Cardiac muscle cell (in vitro differentiated cells and primary cell): ENCODE measurements around the gene ERFE. TPM values are rescaled to one million over a fixed set of nuclear protein-coding genes. Genes with fewer than 3 reads are reported as not detected.

ENCODE experiments used
- DNase-seq, 2 donors: peaks; one replicate each; pipeline versions ENCODE4 v3.0.0 to v3.0.0-alpha.2; 2010 to 2017; ENCODE audit warnings: low read depth in 1 of 2, low spot score in 1 of 2
- H3K27ac ChIP-seq: fragments of 200-600 bp; sonication (generic); 2 replicates; pipeline ENCODE4 v1.5.1; 2016
- H3K27me3 ChIP-seq: fragments of 200-600 bp; sonication (generic); 2 replicates; pipeline ENCODE4 v1.6.0; 2016; ENCODE audit warnings: control low read depth
- H3K36me3 ChIP-seq: fragments of 200-600 bp; sonication (generic); 2 replicates; pipeline ENCODE4 v1.5.1; 2016; ENCODE audit warnings: control low read depth
- H3K4me1 ChIP-seq: fragments of 200-600 bp; sonication (generic); 2 replicates; pipeline ENCODE4 v1.8.1; 2017; ENCODE audit warnings: low read depth, mild to moderate bottlenecking, mixed run types
- H3K4me3 ChIP-seq: fragments of 200-600 bp; sonication (generic); 2 replicates; pipeline ENCODE4 v1.5.1; 2016; ENCODE audit warnings: mild to moderate bottlenecking
- H3K9me3 ChIP-seq: fragments of 200-600 bp; sonication (generic); 2 replicates; pipeline ENCODE4 v1.5.1; 2017; ENCODE audit warnings: low read depth, mild to moderate bottlenecking, control low read depth
- CTCF ChIP-seq: IDR thresholded peaks from 2 replicates; pipeline ENCODE4 v1.5.1; 2012; ENCODE audit warnings: low read depth, mild to moderate bottlenecking, low read length
- polyA plus RNA-seq: library from polyadenylated mRNA; unstranded; fragments of >200 nt; fragmentation: Nextera tagmentation; extraction: Ambion mirVana; gene quantifications from 2 replicates; pipeline ENCODE4 v1.2.1, GENCODE V29; 2016
- total RNA-seq: library from RNA; depleted of rRNA; stranded (reverse); fragments of >200 nt; gene quantifications from 2 replicates; pipeline ENCODE4 v1.2.3, GENCODE V29; 2016

The ERFE gene
- total and polyA plus RNA-seq, 2 experiments from 2014 or later, result 0.60 to 1.5 TPM

GRCh38 chr2:238121511-238122286 lies 37.1 kb upstream of the ERFE start:
- Histone ChIP-seq H3K4me1 (no peaks in the 10 kb centered on the region), H3K9me3 (no peaks in the 10 kb centered on the region), H3K27ac (no peak overlapping the region), H3K36me3 (no peaks in the 10 kb centered on the region), H3K27me3 (peaks cover 6% of the 10 kb centered on the region), H3K4me3 (no peak overlapping the region)
- no peak for DNase-seq
- no peak for TF ChIP-seq CTCF

- DNase-seq, result no peak
- Histone ChIP-seq H3K4me1 (peaks cover 7% of the 10 kb centered on the region), H3K9me3 (no peaks in the 10 kb centered on the region), H3K27me3 (peaks cover 6% of the 10 kb centered on the region), H3K36me3 (no peaks in the 10 kb centered on the region), H3K4me3 (no peak overlapping the region), H3K27ac (no peak overlapping the region)
- no peak for TF ChIP-seq CTCF
Measured at GRCh38 chr2:238122287-238123217, 36.2 kb upstream of the ERFE start.

GRCh38 chr2:238123218-238123971 lies 35.4 kb upstream of the ERFE start:
- H3K27me3 ChIP-seq, result peaks cover under 1% of the 10 kb centered on the region

GRCh38 chr2:238123991-238124470 lies 34.7 kb upstream of the ERFE start:
- H3K27ac ChIP-seq, result no peak overlapping the region
- TF ChIP-seq CTCF, result no peak

More at GRCh38 chr2:238123218-238123971, 35.4 kb upstream of the ERFE start:
- Histone ChIP-seq H3K4me1 (peaks cover 7% of the 10 kb centered on the region), H3K4me3 (no peak overlapping the region), H3K9me3 (no peaks in the 10 kb centered on the region), H3K27ac (no peak overlapping the region), H3K36me3 (no peaks in the 10 kb centered on the region)
- DNase-seq, result no peak
- TF ChIP-seq CTCF, result no peak

GRCh38 chr2:238124488-238125126 lies 34.2 kb upstream of the ERFE start:
- H3K27ac ChIP-seq, result no peak overlapping the region
- H3K4me3 ChIP-seq, result no peak overlapping the region
- no peak for DNase-seq
- TF ChIP-seq CTCF, result no peak
- no peaks in the 10 kb centered on the region for H3K27me3 ChIP-seq
- no peaks in the 10 kb centered on the region for H3K9me3 ChIP-seq
- peaks cover 7% of the 10 kb centered on the region for H3K4me1 ChIP-seq
- H3K36me3 ChIP-seq, result no peaks in the 10 kb centered on the region

More at GRCh38 chr2:238123991-238124470, 34.7 kb upstream of the ERFE start:
- Histone ChIP-seq H3K27me3 (no peaks in the 10 kb centered on the region), H3K4me1 (peaks cover 7% of the 10 kb centered on the region), H3K4me3 (no peak overlapping the region), H3K9me3 (no peaks in the 10 kb centered on the region), H3K36me3 (no peaks in the 10 kb centered on the region)
- no peak for DNase-seq
